Panc1 (cell line): ENCODE results near the gene C6orf89. TPM values are rescaled to one million over a fixed set of nuclear protein-coding genes. Genes with fewer than 3 reads are reported as not detected.

Source experiments
- ATAC-seq: fragments of 200-7000 bp; cut with Tn5 transposase; 2 replicates; pipeline ENCODE4 v1.9.1; 2020; ENCODE audit warnings: mild to moderate bottlenecking, moderate library complexity
- BruUV-seq: library from RNA; stranded (reverse); fragments of 400-500 nt; replicated peaks from 2 replicates; lab custom pipeline; 2021; lab: Mats Ljungman, UMichigan
- CTCF ChIA-PET: fragments of 300-600 bp; sonication (Branson Sonifier 250); formaldehyde crosslinking; loops from one replicate; lab custom pipeline; 2022; ENCODE audit warnings: antibody characterized with exemption; lab: Charles Lee
- POLR2A ChIA-PET: fragments of 300-600 bp; sonication (Branson Sonifier 250); formaldehyde crosslinking; loops from one replicate; lab custom pipeline; 2022; ENCODE audit warnings: antibody characterized with exemption; lab: Charles Lee
- DNase-seq: peaks from one replicate; pipeline ENCODE4 v3.0.0-alpha.2; 2010; ENCODE audit warnings: low read depth, low spot score
- H3K27ac ChIP-seq: 2 replicates; pipeline ENCODE4 v1.5.1; 2011; ENCODE audit warnings: mild to moderate bottlenecking, low read length, inconsistent platforms
- H3K27me3 ChIP-seq: fragments of 200-500 bp; sonication (Bioruptor generic); 2 replicates; pipeline ENCODE4 v1.6.0; 2014; ENCODE audit warnings: low read length, inconsistent platforms; ENCODE audit not compliant: control insufficient read depth, insufficient read depth
- H3K36me3 ChIP-seq: fragments of 200-500 bp; sonication (Bioruptor generic); 2 replicates; pipeline ENCODE4 v1.5.1; 2014; ENCODE audit warnings: inconsistent platforms, mild to moderate bottlenecking, low read length, moderate library complexity; ENCODE audit not compliant: control insufficient read depth, insufficient read depth
- H3K4me1 ChIP-seq: 2 replicates; pipeline ENCODE4 v1.5.1; 2011; ENCODE audit warnings: inconsistent platforms, mild to moderate bottlenecking, low read length, moderate library complexity; ENCODE audit not compliant: control insufficient read depth, insufficient read depth
- H3K4me3 ChIP-seq, 2 experiments: 2 replicates each; pipeline ENCODE4 v1.5.1; 2011 to 2012; ENCODE audit warnings: low read depth in 2 of 2, low read length in 2 of 2, mild to moderate bottlenecking in 2 of 2, inconsistent platforms in 1 of 2, moderate library complexity in 1 of 2
- H3K9me3 ChIP-seq: fragments of 200-500 bp; sonication (Bioruptor generic); 2 replicates; pipeline ENCODE4 v1.5.1; 2014; ENCODE audit warnings: low read depth, mild to moderate bottlenecking, inconsistent platforms, low read length, moderate library complexity; ENCODE audit not compliant: control insufficient read depth, insufficient read depth
- POLR2AphosphoS5 ChIP-seq: IDR thresholded peaks from 2 replicates; pipeline ENCODE4 v1.6.1; 2012; ENCODE audit warnings: mild to moderate bottlenecking, low read depth, low read length, moderate library complexity
- SIN3A ChIP-seq: IDR thresholded peaks from 2 replicates; pipeline ENCODE4 v1.6.1; 2012; ENCODE audit warnings: low read depth, mild to moderate bottlenecking, low read length, moderate library complexity, borderline replicate concordance; ENCODE audit not compliant: insufficient read depth
- TCF7L2 ChIP-seq: IDR thresholded peaks from 2 replicates; pipeline ENCODE4 v1.6.1; 2011; ENCODE audit warnings: mild to moderate bottlenecking, low read depth, low read length, inconsistent platforms
- in situ Hi-C: cut with HindIII; loops from 2 replicates; pipeline ENCODE4 v1.10.0; 2016; ENCODE audit warnings: low sequenced_read_pairs, low pct_unique_long_range_greater_than_20kb
- intact Hi-C: fragments of 100-400 bp; cut with micrococcal nuclease; formaldehyde crosslinking; loops from one replicate; pipeline ENCODE4 v1.10.0; 2022; ENCODE audit not compliant: unreplicated experiment
- total RNA-seq: library from RNA; stranded (reverse); gene quantifications from one replicate; pipeline ENCODE4 v1.2.1, GENCODE V29; 2021; ENCODE audit not compliant: unreplicated experiment
- TF ChIP-seq, protein P1 (sequence below): fragments of 450-650 bp; IDR thresholded peaks from 2 replicates; pipeline ENCODE4 v1.5.1; 2017; ENCODE audit warnings: mild to moderate bottlenecking
- TF ChIP-seq, protein P2 (sequence below), 2 experiments: IDR thresholded peaks; 2 replicates each; pipeline ENCODE4 v1.6.1; 2011 to 2012; ENCODE audit warnings: low read depth in 2 of 2, control low read depth in 1 of 2, low read length in 1 of 2, mild to moderate bottlenecking in 1 of 2, moderate library complexity in 1 of 2; ENCODE audit not compliant: insufficient read depth in 1 of 2

The C6orf89 gene
- total RNA-seq, 1 experiment from 2014 or later: 59.2 TPM

- CTCF ChIA-PET: interaction anchor here (0.6 kb wide), 1 partner anchor 69 kb away, joined by 8 read pairs; no protein-coding TSS in a partner anchor
Observed at GRCh38 chr6:36837022-36837339, 48.8 kb upstream of the C6orf89 start.

GRCh38 chr6:36837686-36838085 is 48.1 kb upstream of the C6orf89 start:
- Histone ChIP-seq H3K9me3 (no peaks in the 10 kb centered on the region), H3K36me3 (no peaks in the 10 kb centered on the region), H3K4me1 (peaks cover 12% of the 10 kb centered on the region), H3K27me3 (no peaks in the 10 kb centered on the region; the same call in 1 of the 2 replicates), H3K4me3 (no peak overlapping the region), H3K27ac (no peak overlapping the region)
- intact Hi-C loops: no loop called here
- ChIA-PET POLR2A (no interaction called here), CTCF (interaction anchor here (0.6 kb wide), 2 partner anchors 70 to 714 kb away, joined by 8 read pairs; no protein-coding TSS in a partner anchor)
- TF ChIP-seq SIN3A (no peak), POLR2AphosphoS5 (no peak), TCF7L2 (no peak)
- TF ChIP-seq, protein P1, sequence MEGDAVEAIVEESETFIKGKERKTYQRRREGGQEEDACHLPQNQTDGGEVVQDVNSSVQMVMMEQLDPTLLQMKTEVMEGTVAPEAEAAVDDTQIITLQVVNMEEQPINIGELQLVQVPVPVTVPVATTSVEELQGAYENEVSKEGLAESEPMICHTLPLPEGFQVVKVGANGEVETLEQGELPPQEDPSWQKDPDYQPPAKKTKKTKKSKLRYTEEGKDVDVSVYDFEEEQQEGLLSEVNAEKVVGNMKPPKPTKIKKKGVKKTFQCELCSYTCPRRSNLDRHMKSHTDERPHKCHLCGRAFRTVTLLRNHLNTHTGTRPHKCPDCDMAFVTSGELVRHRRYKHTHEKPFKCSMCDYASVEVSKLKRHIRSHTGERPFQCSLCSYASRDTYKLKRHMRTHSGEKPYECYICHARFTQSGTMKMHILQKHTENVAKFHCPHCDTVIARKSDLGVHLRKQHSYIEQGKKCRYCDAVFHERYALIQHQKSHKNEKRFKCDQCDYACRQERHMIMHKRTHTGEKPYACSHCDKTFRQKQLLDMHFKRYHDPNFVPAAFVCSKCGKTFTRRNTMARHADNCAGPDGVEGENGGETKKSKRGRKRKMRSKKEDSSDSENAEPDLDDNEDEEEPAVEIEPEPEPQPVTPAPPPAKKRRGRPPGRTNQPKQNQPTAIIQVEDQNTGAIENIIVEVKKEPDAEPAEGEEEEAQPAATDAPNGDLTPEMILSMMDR: no peak
- TF ChIP-seq, protein P2, sequence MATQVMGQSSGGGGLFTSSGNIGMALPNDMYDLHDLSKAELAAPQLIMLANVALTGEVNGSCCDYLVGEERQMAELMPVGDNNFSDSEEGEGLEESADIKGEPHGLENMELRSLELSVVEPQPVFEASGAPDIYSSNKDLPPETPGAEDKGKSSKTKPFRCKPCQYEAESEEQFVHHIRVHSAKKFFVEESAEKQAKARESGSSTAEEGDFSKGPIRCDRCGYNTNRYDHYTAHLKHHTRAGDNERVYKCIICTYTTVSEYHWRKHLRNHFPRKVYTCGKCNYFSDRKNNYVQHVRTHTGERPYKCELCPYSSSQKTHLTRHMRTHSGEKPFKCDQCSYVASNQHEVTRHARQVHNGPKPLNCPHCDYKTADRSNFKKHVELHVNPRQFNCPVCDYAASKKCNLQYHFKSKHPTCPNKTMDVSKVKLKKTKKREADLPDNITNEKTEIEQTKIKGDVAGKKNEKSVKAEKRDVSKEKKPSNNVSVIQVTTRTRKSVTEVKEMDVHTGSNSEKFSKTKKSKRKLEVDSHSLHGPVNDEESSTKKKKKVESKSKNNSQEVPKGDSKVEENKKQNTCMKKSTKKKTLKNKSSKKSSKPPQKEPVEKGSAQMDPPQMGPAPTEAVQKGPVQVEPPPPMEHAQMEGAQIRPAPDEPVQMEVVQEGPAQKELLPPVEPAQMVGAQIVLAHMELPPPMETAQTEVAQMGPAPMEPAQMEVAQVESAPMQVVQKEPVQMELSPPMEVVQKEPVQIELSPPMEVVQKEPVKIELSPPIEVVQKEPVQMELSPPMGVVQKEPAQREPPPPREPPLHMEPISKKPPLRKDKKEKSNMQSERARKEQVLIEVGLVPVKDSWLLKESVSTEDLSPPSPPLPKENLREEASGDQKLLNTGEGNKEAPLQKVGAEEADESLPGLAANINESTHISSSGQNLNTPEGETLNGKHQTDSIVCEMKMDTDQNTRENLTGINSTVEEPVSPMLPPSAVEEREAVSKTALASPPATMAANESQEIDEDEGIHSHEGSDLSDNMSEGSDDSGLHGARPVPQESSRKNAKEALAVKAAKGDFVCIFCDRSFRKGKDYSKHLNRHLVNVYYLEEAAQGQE (IDR thresholded peaks at IDR 0.05; ENCODE audit: insufficient read depth in 1 of 2, low read depth in 2 of 2, low read length in 1 of 2): no peak
- DNase-seq: no peak
- ATAC-seq: no peak
- in situ Hi-C loops: no loop called here
- no TSS peak for BruUV-seq

More at GRCh38 chr6:36837022-36837339, 48.8 kb upstream of the C6orf89 start:
- Histone ChIP-seq H3K4me3 (no peak overlapping the region), H3K4me1 (peaks cover 12% of the 10 kb centered on the region), H3K36me3 (no peaks in the 10 kb centered on the region), H3K27ac (no peak overlapping the region), H3K27me3 (no peaks in the 10 kb centered on the region; the same call in 1 of the 2 replicates), H3K9me3 (no peaks in the 10 kb centered on the region)
- in situ Hi-C loops: no loop called here
- intact Hi-C loops: no loop called here
- TF ChIP-seq, protein P2 (IDR thresholded peaks at IDR 0.05; ENCODE audit: insufficient read depth in 1 of 2, low read depth in 2 of 2, low read length in 1 of 2): no peak
- no peak for TF ChIP-seq TCF7L2
- TF ChIP-seq, protein P1: no peak
- TF ChIP-seq POLR2AphosphoS5: no peak
- TF ChIP-seq SIN3A: no peak
- POLR2A ChIA-PET: no interaction called here
- DNase-seq: no peak
- ATAC-seq: no peak
- BruUV-seq: no TSS peak
